ENCODE data around the gene CA5A.

GRCh38 chr16:87965417-87965816 lies 29.1 kb upstream of the CA5A start:
- no peak for TF ChIP-seq CTCF (IDR thresholded peaks at IDR 0.05)
- TF ChIP-seq EP300 (IDR thresholded peaks at IDR 0.05), result no peak

All from suprapubic skin (tissue), 3 donors.